Epithelial cell of proximal tubule (primary cell): ENCODE results near the gene C3. TPM values are rescaled to one million over a fixed set of nuclear protein-coding genes. Genes with fewer than 3 reads are reported as not detected.
"Not testable (repeated sequence)": the region's sequence is repeated elsewhere in the genome, so short reads cannot be mapped to it uniquely, and the experiment has no call there.

Experiments used
- DNase-seq: peaks from one replicate; pipeline ENCODE4 v3.0.0-alpha.2; 2011; ENCODE audit warnings: low read depth
- H3K4me3 ChIP-seq: 2 replicates; pipeline ENCODE4 v1.5.1; 2011; ENCODE audit warnings: low read depth, mild to moderate bottlenecking, low read length
- total RNA-seq: library from RNA; depleted of rRNA; stranded (reverse); fragments of >200 nt; gene quantifications from 2 replicates; pipeline ENCODE4 v1.2.3, GENCODE V29; 2015
- TF ChIP-seq, protein P1 (sequence below): conservative IDR thresholded peaks from 2 replicates; pipeline ENCODE4 v1.5.1; 2012; ENCODE audit warnings: low read depth, mild to moderate bottlenecking, low read length

The C3 gene
- total RNA-seq, 1 donor from 2014 or later, result 10.0 TPM

GRCh38 chr19:6711605-6712004 is 8.8 kb downstream of the C3 start:
- DNase-seq, result no peak
- TF ChIP-seq, protein P1, sequence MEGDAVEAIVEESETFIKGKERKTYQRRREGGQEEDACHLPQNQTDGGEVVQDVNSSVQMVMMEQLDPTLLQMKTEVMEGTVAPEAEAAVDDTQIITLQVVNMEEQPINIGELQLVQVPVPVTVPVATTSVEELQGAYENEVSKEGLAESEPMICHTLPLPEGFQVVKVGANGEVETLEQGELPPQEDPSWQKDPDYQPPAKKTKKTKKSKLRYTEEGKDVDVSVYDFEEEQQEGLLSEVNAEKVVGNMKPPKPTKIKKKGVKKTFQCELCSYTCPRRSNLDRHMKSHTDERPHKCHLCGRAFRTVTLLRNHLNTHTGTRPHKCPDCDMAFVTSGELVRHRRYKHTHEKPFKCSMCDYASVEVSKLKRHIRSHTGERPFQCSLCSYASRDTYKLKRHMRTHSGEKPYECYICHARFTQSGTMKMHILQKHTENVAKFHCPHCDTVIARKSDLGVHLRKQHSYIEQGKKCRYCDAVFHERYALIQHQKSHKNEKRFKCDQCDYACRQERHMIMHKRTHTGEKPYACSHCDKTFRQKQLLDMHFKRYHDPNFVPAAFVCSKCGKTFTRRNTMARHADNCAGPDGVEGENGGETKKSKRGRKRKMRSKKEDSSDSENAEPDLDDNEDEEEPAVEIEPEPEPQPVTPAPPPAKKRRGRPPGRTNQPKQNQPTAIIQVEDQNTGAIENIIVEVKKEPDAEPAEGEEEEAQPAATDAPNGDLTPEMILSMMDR, result no peak

DNA sequence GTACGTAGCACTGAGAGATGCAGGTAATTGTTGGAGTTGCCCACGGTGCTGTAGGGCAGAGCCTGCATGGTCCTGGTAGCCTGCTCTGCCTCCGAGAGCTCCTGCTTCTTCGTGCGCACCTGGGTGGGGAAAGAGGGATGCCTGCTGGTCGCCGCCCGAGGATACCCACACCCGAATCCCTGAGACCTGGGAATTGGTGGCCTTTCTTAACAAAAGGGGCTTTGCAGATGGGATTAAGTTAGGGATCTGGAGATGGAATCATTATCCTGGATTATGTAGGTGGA is 9.4 kb downstream of the C3 start:
- DNase-seq, result no peak
- TF ChIP-seq, protein P1, result no peak
- H3K4me3 ChIP-seq, result no peak overlapping the region

More at GRCh38 chr19:6711605-6712004, 8.8 kb downstream of the C3 start:
- no peak overlapping the region for H3K4me3 ChIP-seq

DNA sequence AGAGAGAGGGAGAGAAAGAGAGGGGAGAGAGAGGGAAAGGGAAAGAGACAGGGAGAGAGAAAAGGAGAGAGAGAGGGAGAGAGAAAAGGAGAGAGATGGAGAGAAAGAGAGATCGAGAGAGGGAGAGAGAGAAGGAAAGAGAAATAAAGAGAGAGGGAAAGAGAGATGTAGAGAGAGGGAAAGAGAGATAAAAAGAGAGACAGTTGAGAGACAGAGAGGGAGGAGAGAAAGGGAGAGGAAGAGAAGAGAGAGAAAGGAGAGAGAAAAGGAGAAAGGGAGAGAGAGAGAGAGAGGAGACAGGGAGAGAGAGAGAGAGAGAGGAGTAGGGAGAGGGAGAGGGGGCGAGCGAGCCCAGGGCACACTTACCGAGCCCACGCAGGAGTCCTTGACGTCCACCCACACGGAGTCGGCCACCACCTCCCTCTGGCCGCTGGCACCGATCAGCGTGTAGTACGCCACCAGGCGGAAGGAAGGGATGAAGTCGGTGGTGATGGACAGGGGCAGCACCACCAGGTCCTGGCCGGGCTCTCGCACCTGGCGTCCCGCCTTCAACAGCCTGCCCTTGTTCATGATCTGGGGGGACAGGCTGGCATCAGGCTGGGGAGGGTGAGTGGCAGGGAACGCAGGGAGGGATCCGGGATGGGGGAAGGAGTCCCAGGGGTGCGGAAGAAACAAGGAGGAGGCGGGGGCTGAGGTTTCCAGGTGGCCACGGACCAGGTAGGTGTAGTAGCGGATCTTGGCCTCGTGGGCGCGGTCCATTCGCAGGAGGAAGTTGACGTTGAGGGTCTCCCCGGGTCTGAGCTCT is 10.0 kb downstream of the C3 start:
- no peak overlapping the region for H3K4me3 ChIP-seq
- DNase-seq, result no peak
- TF ChIP-seq, protein P1, result no peak

DNA sequence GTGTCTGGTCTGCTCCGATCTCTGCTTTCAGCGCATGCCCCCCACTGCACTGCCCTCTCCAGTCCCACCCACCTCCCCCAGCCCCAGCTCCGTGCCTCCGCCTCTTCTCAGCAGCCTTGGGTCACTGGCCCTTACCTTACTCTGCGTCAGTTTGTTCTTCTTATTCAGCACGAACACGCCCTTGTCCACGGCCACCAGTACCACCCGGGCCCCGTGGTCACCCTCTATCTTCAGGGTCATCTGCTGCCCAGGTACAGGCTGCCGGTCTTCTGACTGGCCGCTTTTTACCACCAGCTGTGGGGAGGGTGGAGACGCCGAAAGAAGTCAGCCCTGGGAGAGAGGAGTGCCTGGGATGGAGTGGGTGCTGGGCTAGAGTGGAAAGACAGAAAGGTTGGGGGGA is 10.9 kb downstream of the C3 start:
- H3K4me3 ChIP-seq, result no peak overlapping the region
- TF ChIP-seq, protein P1, result no peak
- no peak for DNase-seq

DNA sequence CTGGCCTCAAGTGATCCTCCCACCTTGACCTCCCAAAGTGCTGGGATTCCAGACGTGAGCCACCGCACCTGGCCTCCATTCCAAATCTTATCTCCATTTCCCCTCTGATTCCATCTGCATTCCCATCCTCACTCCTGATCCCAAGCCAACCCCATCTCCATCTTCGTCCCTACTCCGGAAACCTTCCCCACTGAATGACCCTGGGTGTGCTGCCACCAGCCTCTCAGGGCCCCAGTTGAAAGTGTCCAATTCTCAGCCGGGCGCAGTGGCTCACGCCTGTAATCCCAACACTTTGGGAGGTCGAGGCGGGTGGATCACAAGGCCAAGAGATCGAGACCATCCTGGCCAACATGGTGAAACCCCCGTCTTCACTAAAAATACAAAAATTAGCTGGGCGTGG is 11.5 kb downstream of the C3 start:
- not testable (repeated sequence) for H3K4me3 ChIP-seq, DNase-seq

GRCh38 chr19:6708346-6708745 is 12.1 kb downstream of the C3 start:
- no peak overlapping the region for H3K4me3 ChIP-seq
- DNase-seq, result no peak
- TF ChIP-seq, protein P1, result no peak

DNA sequence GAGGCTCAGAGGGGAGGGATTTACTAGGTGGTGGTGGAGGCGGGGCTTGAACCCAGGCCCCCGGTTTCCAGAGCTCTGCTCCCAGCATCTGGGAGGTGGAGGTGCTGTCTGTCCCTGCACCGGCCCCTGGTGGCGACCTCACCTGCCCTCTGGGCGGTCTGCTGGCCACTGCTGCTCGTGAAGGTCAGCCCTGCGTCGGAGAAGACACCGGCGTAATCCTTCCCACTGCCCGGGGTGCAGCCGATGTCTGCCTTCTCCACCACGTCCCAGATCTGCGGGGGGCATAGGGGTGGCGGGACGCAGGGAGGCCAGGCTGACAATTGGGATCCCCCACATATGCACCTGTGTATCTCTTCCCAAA is 12.8 kb downstream of the C3 start:
- TF ChIP-seq, protein P1, result no peak
- H3K4me3 ChIP-seq, result no peak overlapping the region
- no peak for DNase-seq
